Kidney epithelial cell (primary cell): ENCODE data around the gene ACAN. TPM values are rescaled to one million over a fixed set of nuclear protein-coding genes. Genes with fewer than 3 reads are reported as not detected.

Experiments
- DNase-seq: peaks from one replicate; pipeline ENCODE4 v3.0.0-alpha.2; 2010; ENCODE audit warnings: low read depth
- H3K27me3 ChIP-seq: 2 replicates; pipeline ENCODE4 v1.6.0; 2011; ENCODE audit warnings: low read length; ENCODE audit not compliant: control insufficient read depth, insufficient read depth
- H3K36me3 ChIP-seq: 2 replicates; pipeline ENCODE4 v1.5.1; 2011; ENCODE audit warnings: low read length; ENCODE audit not compliant: control insufficient read depth, insufficient read depth
- H3K4me3 ChIP-seq: 2 replicates; pipeline ENCODE4 v1.5.1; 2011; ENCODE audit warnings: low read depth, mild to moderate bottlenecking, control low read depth, low read length
- CTCF ChIP-seq: IDR thresholded peaks from 2 replicates; pipeline ENCODE4 v1.5.1; 2011; ENCODE audit warnings: mild to moderate bottlenecking, moderate library complexity, low read length, control low read depth, inconsistent platforms; ENCODE audit not compliant: insufficient read depth, poor library complexity, severe bottlenecking
- total RNA-seq: library from RNA; depleted of rRNA; stranded (reverse); fragments of >200 nt; gene quantifications from 2 replicates; pipeline ENCODE4 v1.2.3, GENCODE V29; 2015

Gene ACAN
- total RNA-seq, 1 donor from 2014 or later: 0.08 TPM

GRCh38 chr15:88813960-88814359 lies 10.7 kb downstream of the ACAN start:
- Histone ChIP-seq H3K4me3 (no peak overlapping the region), H3K27me3 (no peaks in the 10 kb centered on the region), H3K36me3 (no peaks in the 10 kb centered on the region)
- no peak for TF ChIP-seq CTCF
- no peak for DNase-seq

- H3K36me3 ChIP-seq: no peaks in the 10 kb centered on the region
- H3K4me3 ChIP-seq: no peak overlapping the region
- no peak for TF ChIP-seq CTCF
- no peak for DNase-seq
- no peaks in the 10 kb centered on the region for H3K27me3 ChIP-seq
Measured at GRCh38 chr15:88814393-88814792, 11.2 kb downstream of the ACAN start.

GRCh38 chr15:88818920-88819319 lies 15.7 kb downstream of the ACAN start:
- DNase-seq: no peak
- H3K27me3 ChIP-seq: peaks cover 2% of the 10 kb centered on the region
- no peak for TF ChIP-seq CTCF

GRCh38 chr15:88821993-88822392 lies 18.8 kb downstream of the ACAN start:
- TF ChIP-seq CTCF: no peak
- H3K36me3 ChIP-seq: no peaks in the 10 kb centered on the region
- H3K4me3 ChIP-seq: no peak overlapping the region
- H3K27me3 ChIP-seq: peaks cover 2% of the 10 kb centered on the region
- no peak for DNase-seq

More at GRCh38 chr15:88818920-88819319, 15.7 kb downstream of the ACAN start:
- H3K36me3 ChIP-seq: no peaks in the 10 kb centered on the region
- H3K4me3 ChIP-seq: no peak overlapping the region

GRCh38 chr15:88828791-88829190 lies 25.6 kb downstream of the ACAN start:
- no peak overlapping the region for H3K4me3 ChIP-seq
- no peak for DNase-seq
- H3K36me3 ChIP-seq: no peaks in the 10 kb centered on the region
- peaks cover 4% of the 10 kb centered on the region for H3K27me3 ChIP-seq
- no peak for TF ChIP-seq CTCF

GRCh38 chr15:88830016-88830415 lies 26.8 kb downstream of the ACAN start:
- H3K27me3 ChIP-seq: peaks cover 3% of the 10 kb centered on the region
- no peak for DNase-seq
- H3K4me3 ChIP-seq: no peak overlapping the region
- no peak for TF ChIP-seq CTCF
- no peaks in the 10 kb centered on the region for H3K36me3 ChIP-seq
